Measurements from ENCODE around the gene BCAS1. TPM values are rescaled to one million over a fixed set of nuclear protein-coding genes. Genes with fewer than 3 reads are reported as not detected.

BCAS1 gene
- total RNA-seq, 1 experiment from 2014 or later = 4.0 TPM

DNA sequence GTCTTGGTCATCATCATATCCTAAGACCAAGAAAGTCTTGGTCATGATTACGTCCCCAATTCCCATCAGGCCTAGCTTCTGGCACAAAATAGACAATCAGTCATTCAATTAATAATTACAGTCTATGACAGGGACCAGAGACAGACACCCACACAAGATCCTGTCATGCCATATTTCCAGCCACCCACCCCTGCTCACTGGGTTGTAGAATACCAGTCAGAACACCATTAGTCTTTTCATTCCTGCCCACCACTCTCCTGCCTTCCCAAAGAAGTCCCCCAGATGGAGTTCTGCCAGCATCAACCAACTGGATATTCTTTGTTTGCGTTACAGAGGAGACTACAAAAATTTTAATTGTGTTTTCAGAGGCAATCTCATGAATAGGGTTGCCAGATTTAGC is 81.0 kb downstream of the BCAS1 start:
- Histone ChIP-seq H3K4me3 (no peak overlapping the region), H2AFZ (no peak overlapping the region), H3K79me2 (ENCODE audit: low read depth) (no peaks in the 10 kb centered on the region), H3K9me3 (ENCODE audit: insufficient read depth, low read depth) (no peaks in the 10 kb centered on the region), H3K27ac (no peak overlapping the region), H3K27me3 (ENCODE audit: insufficient read depth, low read depth) (no peaks in the 10 kb centered on the region), H3F3A (ENCODE audit: insufficient read depth, low read depth) (no peaks in the 10 kb centered on the region), H3K9me2 (ENCODE audit: insufficient read depth) (0 out of 2 replicates have a peak, but pooled peaks cover 5% of the 10 kb centered on the region), H3K36me3 (ENCODE audit: low read depth) (no peaks in the 10 kb centered on the region), H3K4me2 (no peak overlapping the region), H3K4me1 (replicated peaks; ENCODE audit: insufficient read depth) (no peaks in the 10 kb centered on the region), H4K20me1 (ENCODE audit: insufficient read depth) (no peaks in the 10 kb centered on the region)
- DNase-seq = no peak
- POLR2A ChIA-PET (ENCODE audit: unreplicated experiment) = no interaction called here
- BruUV-seq (replicated peaks) = no TSS peak
- intact Hi-C loops (cut with micrococcal nuclease; ENCODE audit: unreplicated experiment) = no loop called here
- TF ChIP-seq, protein P1, sequence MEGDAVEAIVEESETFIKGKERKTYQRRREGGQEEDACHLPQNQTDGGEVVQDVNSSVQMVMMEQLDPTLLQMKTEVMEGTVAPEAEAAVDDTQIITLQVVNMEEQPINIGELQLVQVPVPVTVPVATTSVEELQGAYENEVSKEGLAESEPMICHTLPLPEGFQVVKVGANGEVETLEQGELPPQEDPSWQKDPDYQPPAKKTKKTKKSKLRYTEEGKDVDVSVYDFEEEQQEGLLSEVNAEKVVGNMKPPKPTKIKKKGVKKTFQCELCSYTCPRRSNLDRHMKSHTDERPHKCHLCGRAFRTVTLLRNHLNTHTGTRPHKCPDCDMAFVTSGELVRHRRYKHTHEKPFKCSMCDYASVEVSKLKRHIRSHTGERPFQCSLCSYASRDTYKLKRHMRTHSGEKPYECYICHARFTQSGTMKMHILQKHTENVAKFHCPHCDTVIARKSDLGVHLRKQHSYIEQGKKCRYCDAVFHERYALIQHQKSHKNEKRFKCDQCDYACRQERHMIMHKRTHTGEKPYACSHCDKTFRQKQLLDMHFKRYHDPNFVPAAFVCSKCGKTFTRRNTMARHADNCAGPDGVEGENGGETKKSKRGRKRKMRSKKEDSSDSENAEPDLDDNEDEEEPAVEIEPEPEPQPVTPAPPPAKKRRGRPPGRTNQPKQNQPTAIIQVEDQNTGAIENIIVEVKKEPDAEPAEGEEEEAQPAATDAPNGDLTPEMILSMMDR (conservative IDR thresholded peaks at IDR 0.05) = no peak
- TF ChIP-seq EZH2 (IDR thresholded peaks at IDR 0.05; ENCODE audit: low read depth) = no peak
- CTCF ChIA-PET = no interaction called here

DNA sequence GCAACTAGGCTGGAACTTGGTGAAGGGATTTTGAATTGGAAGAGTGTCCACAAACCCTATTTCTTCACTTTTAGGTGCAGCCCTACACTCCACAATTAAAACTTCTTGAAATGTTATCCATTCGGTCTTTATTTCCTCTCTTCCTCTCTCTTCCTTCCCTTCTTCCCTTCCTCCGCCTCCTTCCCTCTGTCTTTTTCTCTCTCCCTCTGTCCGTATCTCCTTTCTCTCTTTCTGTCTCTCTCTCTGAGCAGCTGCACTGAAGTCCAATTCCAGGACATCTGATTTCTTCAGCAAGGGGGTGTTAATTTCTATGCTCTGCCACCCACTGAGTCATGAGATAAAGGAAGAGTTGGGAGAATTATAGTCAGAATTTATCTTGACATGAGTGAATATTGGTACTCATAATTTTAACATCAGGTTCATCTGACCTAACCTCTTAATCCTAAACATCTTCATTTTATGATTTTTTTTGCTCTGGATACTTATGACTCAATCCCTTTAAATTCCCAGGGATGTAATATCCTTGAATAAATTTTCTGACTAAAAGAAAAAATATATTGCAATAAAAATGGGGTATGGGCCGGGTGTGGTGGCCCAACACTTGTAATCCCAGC is 84.2 kb downstream of the BCAS1 start:
- Histone ChIP-seq H3K4me1 (replicated peaks; ENCODE audit: insufficient read depth) (no peaks in the 10 kb centered on the region), H3K4me3 (no peak overlapping the region), H3K36me3 (ENCODE audit: low read depth) (no peaks in the 10 kb centered on the region), H2AFZ (no peak overlapping the region), H3K27ac (no peak overlapping the region), H3K9me3 (ENCODE audit: insufficient read depth, low read depth) (no peaks in the 10 kb centered on the region), H3K27me3 (ENCODE audit: insufficient read depth, low read depth) (no peaks in the 10 kb centered on the region), H4K20me1 (ENCODE audit: insufficient read depth) (no peaks in the 10 kb centered on the region), H3F3A (ENCODE audit: insufficient read depth, low read depth) (no peaks in the 10 kb centered on the region), H3K4me2 (no peak overlapping the region), H3K9me2 (ENCODE audit: insufficient read depth) (0 out of 2 replicates have a peak, but pooled peaks cover 5% of the 10 kb centered on the region), H3K79me2 (ENCODE audit: low read depth) (no peaks in the 10 kb centered on the region)
- intact Hi-C loops (cut with micrococcal nuclease; ENCODE audit: unreplicated experiment) = no loop called here
- BruUV-seq (replicated peaks) = no TSS peak
- TF ChIP-seq, protein P1 (conservative IDR thresholded peaks at IDR 0.05) = no peak
- no peak for TF ChIP-seq EZH2 (IDR thresholded peaks at IDR 0.05; ENCODE audit: low read depth)
- POLR2A ChIA-PET (ENCODE audit: unreplicated experiment) = no interaction called here
- CTCF ChIA-PET = no interaction called here
- no peak for DNase-seq

- Histone ChIP-seq H3K9me3 (ENCODE audit: insufficient read depth, low read depth) (no peaks in the 10 kb centered on the region), H3K9me2 (ENCODE audit: insufficient read depth) (0 out of 2 replicates have a peak, but pooled peaks cover 5% of the 10 kb centered on the region), H4K20me1 (ENCODE audit: insufficient read depth) (no peaks in the 10 kb centered on the region), H2AFZ (no peak overlapping the region), H3K27me3 (ENCODE audit: insufficient read depth, low read depth) (no peaks in the 10 kb centered on the region), H3K27ac (no peak overlapping the region), H3K4me1 (replicated peaks; ENCODE audit: insufficient read depth) (no peaks in the 10 kb centered on the region), H3K4me3 (no peak overlapping the region), H3F3A (ENCODE audit: insufficient read depth, low read depth) (no peaks in the 10 kb centered on the region), H3K4me2 (no peak overlapping the region), H3K79me2 (ENCODE audit: low read depth) (no peaks in the 10 kb centered on the region), H3K36me3 (ENCODE audit: low read depth) (no peaks in the 10 kb centered on the region)
- no TSS peak for BruUV-seq (replicated peaks)
- peak in 1 of 2 experiments; percentile 18 for DNase-seq
- ChIA-PET POLR2A (ENCODE audit: unreplicated experiment) (no interaction called here), CTCF (no interaction called here)
- TF ChIP-seq EZH2 (IDR thresholded peaks at IDR 0.05; ENCODE audit: low read depth) = no peak
- intact Hi-C loops (cut with micrococcal nuclease; ENCODE audit: unreplicated experiment) = no loop called here
Measured at GRCh38 chr20:53985150-53985518, 85.3 kb downstream of the BCAS1 start.
